ENCODE data around the gene PBX3.
"Not testable (repeated sequence)": the region's sequence is repeated elsewhere in the genome, so short reads cannot be mapped to it uniquely, and the experiment has no call there.

The PBX3 gene

GRCh38 chr9:125749287-125749935 lies 2.2 kb downstream of the PBX3 start:
- DNase-seq, result no peak

GRCh38 chr9:125749951-125750626 lies 2.9 kb downstream of the PBX3 start:
- DNase-seq, result no peak

GRCh38 chr9:125750627-125751011 lies 3.4 kb downstream of the PBX3 start:
- no peak for DNase-seq

GRCh38 chr9:125752070-125752628 lies 5.0 kb downstream of the PBX3 start:
- no peak for DNase-seq

GRCh38 chr9:125754096-125754495 lies 6.9 kb downstream of the PBX3 start:
- no peak for DNase-seq

GRCh38 chr9:125755340-125755739 lies 8.2 kb downstream of the PBX3 start:
- DNase-seq, result no peak

- no peak for DNase-seq
Observed at GRCh38 chr9:125756518-125756917, 9.3 kb downstream of the PBX3 start.

GRCh38 chr9:125757834-125758233 lies 10.7 kb downstream of the PBX3 start:
- DNase-seq, result no peak

- DNase-seq, result peak; percentile 82
Observed at GRCh38 chr9:125758986-125759763, 12.0 kb downstream of the PBX3 start.

- no peak for DNase-seq
Observed at GRCh38 chr9:125759764-125760129, 12.6 kb downstream of the PBX3 start.

GRCh38 chr9:125760537-125760936 lies 13.4 kb downstream of the PBX3 start:
- no peak for DNase-seq

- no peak for DNase-seq
Observed at GRCh38 chr9:125761676-125762450, 14.7 kb downstream of the PBX3 start.

GRCh38 chr9:125763394-125763801 lies 16.2 kb downstream of the PBX3 start:
- no peak for DNase-seq

GRCh38 chr9:125764198-125764597 lies 17.0 kb downstream of the PBX3 start:
- DNase-seq, result no peak

GRCh38 chr9:125766468-125767221 lies 19.5 kb downstream of the PBX3 start:
- DNase-seq, result no peak

- DNase-seq, result no peak
Observed at GRCh38 chr9:125767349-125767748, 20.2 kb downstream of the PBX3 start.

GRCh38 chr9:125768803-125769202 lies 21.6 kb downstream of the PBX3 start:
- DNase-seq, result no peak

- DNase-seq, result no peak
Observed at GRCh38 chr9:125771037-125771436, 23.9 kb downstream of the PBX3 start.

GRCh38 chr9:125772740-125773139 lies 25.6 kb downstream of the PBX3 start:
- DNase-seq, result no peak

GRCh38 chr9:125774106-125774505 lies 26.9 kb downstream of the PBX3 start:
- no peak for DNase-seq

- DNase-seq, result not testable (repeated sequence)
Observed at GRCh38 chr9:125776789-125777188, 29.6 kb downstream of the PBX3 start.
